ENCODE measurements around the gene ADAMTS15.

ADAMTS15 gene

GRCh38 chr11:130464291-130464812, 15.9 kb downstream of the ADAMTS15 start:
- TF ChIP-seq, protein P1, sequence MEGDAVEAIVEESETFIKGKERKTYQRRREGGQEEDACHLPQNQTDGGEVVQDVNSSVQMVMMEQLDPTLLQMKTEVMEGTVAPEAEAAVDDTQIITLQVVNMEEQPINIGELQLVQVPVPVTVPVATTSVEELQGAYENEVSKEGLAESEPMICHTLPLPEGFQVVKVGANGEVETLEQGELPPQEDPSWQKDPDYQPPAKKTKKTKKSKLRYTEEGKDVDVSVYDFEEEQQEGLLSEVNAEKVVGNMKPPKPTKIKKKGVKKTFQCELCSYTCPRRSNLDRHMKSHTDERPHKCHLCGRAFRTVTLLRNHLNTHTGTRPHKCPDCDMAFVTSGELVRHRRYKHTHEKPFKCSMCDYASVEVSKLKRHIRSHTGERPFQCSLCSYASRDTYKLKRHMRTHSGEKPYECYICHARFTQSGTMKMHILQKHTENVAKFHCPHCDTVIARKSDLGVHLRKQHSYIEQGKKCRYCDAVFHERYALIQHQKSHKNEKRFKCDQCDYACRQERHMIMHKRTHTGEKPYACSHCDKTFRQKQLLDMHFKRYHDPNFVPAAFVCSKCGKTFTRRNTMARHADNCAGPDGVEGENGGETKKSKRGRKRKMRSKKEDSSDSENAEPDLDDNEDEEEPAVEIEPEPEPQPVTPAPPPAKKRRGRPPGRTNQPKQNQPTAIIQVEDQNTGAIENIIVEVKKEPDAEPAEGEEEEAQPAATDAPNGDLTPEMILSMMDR (IDR thresholded peaks at IDR 0.05; ENCODE audit: low read depth, low read length) = no peak
- DNase-seq (ENCODE audit: extremely low read depth, low read depth) = no peak

GRCh38 chr11:130465263-130465662, 16.8 kb downstream of the ADAMTS15 start:
- TF ChIP-seq, protein P1 (IDR thresholded peaks at IDR 0.05; ENCODE audit: low read depth, low read length) = no peak
- no peak for DNase-seq (ENCODE audit: extremely low read depth, low read depth)

- no peak for DNase-seq (ENCODE audit: extremely low read depth, low read depth)
- TF ChIP-seq, protein P1 (IDR thresholded peaks at IDR 0.05; ENCODE audit: low read depth, low read length) = no peak
These were observed 18.9 kb downstream of the ADAMTS15 start for GRCh38 chr11:130467116-130467900.

GRCh38 chr11:130469181-130469580, 20.7 kb downstream of the ADAMTS15 start:
- TF ChIP-seq, protein P1 (IDR thresholded peaks at IDR 0.05; ENCODE audit: low read depth, low read length) = no peak

GRCh38 chr11:130470832-130471706, 22.6 kb downstream of the ADAMTS15 start:
- TF ChIP-seq, protein P1 (IDR thresholded peaks at IDR 0.05; ENCODE audit: low read depth, low read length) = no peak
- no peak for DNase-seq (ENCODE audit: extremely low read depth, low read depth)

More at GRCh38 chr11:130469181-130469580, 20.7 kb downstream of the ADAMTS15 start:
- DNase-seq (ENCODE audit: extremely low read depth, low read depth) = no peak

DNA sequence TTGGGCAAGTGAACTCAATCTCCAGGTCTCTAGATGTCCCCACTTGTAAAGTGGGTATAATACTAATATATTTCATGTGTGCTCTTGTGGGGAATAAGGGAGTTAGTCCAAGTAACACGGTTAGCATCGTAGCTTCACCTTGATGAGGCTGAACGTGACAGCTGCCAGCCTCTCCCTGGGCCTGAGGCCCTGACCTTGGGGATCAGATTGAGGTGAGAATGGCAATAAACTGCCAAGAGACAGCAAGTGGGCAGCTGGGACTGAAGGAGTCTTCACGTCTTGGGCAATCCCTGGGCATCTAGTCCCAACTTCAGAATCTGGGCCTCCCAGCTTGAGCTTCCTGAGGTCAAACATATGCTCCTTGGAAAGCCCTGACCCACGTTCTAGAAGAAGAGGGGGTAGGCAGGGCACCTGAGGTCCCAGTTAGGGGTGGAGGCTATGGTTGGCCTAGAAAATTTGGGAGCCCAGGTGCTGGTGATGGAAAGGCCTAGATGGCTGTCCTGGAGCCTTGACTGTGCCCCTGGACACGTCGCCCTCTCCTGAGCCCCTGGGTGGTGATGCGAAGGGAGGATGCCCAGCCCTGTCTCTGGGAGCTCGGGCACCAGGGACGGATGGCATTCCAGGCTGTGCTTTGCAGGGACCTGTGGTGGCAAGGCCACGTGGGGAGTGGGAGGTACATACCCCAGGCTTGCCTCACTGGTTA, 23.4 kb downstream of the ADAMTS15 start:
- TF ChIP-seq, protein P1 (IDR thresholded peaks at IDR 0.05; ENCODE audit: low read depth, low read length) = no peak
- DNase-seq (ENCODE audit: extremely low read depth, low read depth) = no peak
